Astrocyte of the cerebellum (primary cell): Measurements from ENCODE around the gene ERBB2.

Experiments used
- DNase-seq: peaks from one replicate; pipeline ENCODE4 v3.0.0-alpha.2; 2011; ENCODE audit warnings: low read depth
- H3K4me3 ChIP-seq: 2 replicates; pipeline ENCODE4 v1.5.1; 2011; ENCODE audit warnings: mild to moderate bottlenecking, low read depth, low read length, moderate library complexity
- in situ Hi-C: cut with HindIII; loops from 2 replicates; pipeline ENCODE4 v1.10.0; 2017; ENCODE audit warnings: low sequenced_read_pairs
- TF ChIP-seq, protein P1 (sequence below): IDR thresholded peaks from 2 replicates; pipeline ENCODE4 v1.5.1; 2012; ENCODE audit warnings: low read length, low read depth, moderate library complexity, mild to moderate bottlenecking; ENCODE audit errors: missing control alignments

Gene ERBB2

DNA sequence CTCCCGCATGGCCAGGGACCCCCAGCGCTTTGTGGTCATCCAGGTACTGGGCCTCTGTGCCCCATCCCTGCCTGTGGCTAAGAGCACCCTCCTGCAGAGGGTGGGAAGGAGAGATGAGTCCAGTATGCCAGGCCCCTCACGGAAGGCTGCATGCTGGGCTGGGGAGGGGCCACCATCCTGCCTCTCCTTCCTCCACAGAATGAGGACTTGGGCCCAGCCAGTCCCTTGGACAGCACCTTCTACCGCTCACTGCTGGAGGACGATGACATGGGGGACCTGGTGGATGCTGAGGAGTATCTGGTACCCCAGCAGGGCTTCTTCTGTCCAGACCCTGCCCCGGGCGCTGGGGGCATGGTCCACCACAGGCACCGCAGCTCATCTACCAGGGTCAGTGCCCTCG is 26.8 kb downstream of the ERBB2 start:
- TF ChIP-seq, protein P1, sequence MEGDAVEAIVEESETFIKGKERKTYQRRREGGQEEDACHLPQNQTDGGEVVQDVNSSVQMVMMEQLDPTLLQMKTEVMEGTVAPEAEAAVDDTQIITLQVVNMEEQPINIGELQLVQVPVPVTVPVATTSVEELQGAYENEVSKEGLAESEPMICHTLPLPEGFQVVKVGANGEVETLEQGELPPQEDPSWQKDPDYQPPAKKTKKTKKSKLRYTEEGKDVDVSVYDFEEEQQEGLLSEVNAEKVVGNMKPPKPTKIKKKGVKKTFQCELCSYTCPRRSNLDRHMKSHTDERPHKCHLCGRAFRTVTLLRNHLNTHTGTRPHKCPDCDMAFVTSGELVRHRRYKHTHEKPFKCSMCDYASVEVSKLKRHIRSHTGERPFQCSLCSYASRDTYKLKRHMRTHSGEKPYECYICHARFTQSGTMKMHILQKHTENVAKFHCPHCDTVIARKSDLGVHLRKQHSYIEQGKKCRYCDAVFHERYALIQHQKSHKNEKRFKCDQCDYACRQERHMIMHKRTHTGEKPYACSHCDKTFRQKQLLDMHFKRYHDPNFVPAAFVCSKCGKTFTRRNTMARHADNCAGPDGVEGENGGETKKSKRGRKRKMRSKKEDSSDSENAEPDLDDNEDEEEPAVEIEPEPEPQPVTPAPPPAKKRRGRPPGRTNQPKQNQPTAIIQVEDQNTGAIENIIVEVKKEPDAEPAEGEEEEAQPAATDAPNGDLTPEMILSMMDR = no peak
- in situ Hi-C loops = no loop called here
- no peak for DNase-seq
- H3K4me3 ChIP-seq = no peak overlapping the region

DNA sequence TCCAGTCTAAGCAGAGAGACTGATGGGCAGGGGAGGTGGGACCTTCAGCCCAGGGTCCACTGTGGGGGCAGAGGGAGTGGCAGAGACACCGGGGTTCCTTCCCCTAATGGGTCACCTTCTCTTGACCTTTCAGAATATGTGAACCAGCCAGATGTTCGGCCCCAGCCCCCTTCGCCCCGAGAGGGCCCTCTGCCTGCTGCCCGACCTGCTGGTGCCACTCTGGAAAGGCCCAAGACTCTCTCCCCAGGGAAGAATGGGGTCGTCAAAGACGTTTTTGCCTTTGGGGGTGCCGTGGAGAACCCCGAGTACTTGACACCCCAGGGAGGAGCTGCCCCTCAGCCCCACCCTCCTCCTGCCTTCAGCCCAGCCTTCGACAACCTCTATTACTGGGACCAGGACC is 27.7 kb downstream of the ERBB2 start:
- no peak for DNase-seq
- TF ChIP-seq, protein P1 = no peak
- no peak overlapping the region for H3K4me3 ChIP-seq
- in situ Hi-C loops = no loop called here

DNA sequence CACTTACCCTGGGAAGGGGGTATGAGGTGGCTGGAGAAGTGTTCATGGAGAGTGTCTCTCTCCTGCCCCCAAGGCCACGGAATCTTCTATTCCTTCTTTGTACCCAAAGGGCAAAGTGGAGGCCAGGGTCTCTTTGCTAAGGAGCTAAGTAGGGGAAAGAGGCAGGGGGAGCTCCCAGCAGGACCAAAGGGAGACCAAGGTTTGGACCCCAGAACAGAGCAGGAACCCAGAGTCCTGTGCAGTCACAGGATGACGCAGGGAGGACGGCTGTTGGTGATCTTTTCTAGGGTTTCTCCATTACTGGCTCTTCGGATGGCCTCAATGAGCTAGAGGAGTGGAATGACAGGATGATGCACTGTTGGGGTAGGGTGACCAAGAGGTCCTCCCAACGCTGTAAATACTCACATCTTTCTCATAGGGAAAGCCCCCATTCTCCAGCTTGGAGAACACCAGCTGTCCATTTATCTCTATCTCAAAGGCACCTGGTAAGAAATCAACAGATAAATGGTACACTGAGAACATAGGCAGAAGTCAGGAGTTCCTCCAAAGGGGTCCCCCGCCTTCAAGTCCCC is 29.5 kb downstream of the ERBB2 start:
- in situ Hi-C loops = no loop called here
- TF ChIP-seq, protein P1 = no peak
- no peak for DNase-seq
- peak overlapping the region; percentile 81 for H3K4me3 ChIP-seq

DNA sequence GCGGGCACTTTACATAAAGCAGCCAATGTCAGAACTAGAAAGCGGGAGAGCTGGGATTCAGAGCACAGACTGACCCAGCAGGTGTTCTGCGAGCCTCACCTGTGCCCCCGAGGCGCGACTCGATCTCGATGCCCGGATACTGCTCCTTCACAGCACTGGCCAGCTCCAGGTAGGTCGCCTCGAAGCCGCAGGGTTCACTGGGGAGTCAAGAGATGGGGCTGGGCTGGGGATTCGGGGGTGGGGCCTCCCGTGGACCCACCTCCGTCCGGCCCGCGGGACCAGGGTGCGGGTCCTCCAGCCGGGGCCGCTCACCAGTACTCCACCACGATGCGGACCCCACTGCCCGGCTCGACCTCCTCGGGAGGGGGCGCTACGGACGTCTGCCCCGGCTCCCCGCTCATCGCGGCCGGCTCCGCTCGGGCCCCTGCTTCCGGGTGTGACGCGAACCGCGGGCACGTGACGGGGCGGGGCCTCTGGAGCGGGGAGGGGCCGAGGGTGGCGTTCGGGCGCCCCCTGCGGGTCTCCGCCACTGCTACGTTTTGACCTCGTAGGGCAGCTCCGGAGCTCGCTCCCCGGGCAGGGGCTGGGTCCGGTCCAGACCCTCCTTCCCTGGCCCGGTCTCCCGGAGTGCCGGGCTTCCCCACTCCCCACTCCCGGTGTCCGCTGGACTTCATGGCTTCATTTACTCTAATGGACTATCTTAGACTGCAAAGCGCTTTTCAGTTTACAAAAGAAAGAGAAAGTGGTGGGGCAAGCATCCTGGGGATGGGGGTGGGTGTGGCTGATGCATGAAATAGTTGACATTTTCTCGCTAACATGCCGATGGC is 30.4 kb downstream of the ERBB2 start, which contains the start of gene MIEN1:
MIEN1 (minus strand) TSS at position 438 of the 827 bp plus-strand sequence; CDS start at position 401, 37 bp downstream.
- in situ Hi-C loops = no loop called here
- DNase-seq = peak; percentile 34
- H3K4me3 ChIP-seq = peak within 1 kb of the TSS; percentile 81
- TF ChIP-seq, protein P1 = peak; percentile 77

DNA sequence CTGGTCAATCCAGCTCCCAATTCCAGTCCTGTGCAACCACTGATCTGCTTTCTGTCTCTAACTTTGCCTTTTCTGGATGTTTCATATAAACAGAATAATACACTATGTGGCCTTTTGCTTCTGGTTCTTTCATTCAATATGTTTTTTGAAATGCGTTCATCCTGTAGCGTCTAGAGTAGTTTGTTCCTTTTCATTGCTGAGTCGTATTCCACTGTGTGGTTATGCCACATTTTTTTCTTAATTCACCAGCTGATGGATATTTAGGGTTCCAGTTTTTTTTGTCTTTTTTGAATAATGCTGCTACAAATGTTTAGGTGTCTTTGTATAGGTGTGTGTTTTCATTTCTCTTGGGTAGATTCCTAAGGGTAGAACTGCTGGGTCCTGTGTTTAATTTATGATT is 32.7 kb downstream of the ERBB2 start:
- TF ChIP-seq, protein P1 = no peak

DNA sequence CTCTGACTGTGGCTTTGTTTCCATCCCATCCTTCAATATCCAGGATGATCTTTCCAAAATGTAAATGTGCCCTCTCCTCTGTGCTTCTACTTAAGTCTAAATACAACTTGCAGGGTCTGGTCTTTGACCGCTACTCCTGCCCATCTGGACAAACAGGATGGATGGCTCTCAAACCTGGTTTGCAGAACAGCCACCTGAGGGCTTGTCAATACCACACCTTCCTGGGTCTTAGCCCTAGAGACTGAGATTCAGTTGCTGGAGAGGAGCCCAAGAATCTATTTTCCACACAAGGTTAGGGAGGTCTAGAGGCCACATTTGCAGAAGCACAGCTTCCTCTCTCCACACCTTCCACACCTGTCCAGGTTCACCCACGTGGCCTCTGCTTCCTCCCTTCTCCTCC is 36.0 kb downstream of the ERBB2 start:
- H3K4me3 ChIP-seq = no peak overlapping the region
- TF ChIP-seq, protein P1 = no peak
- in situ Hi-C loops = no loop called here
- no peak for DNase-seq

More for the DNA sequence above, 32.7 kb downstream of the ERBB2 start:
- no peak for DNase-seq
- H3K4me3 ChIP-seq = no peak overlapping the region
- in situ Hi-C loops = no loop called here
